ENCODE results near the gene ARPC4. TPM values are rescaled to one million over a fixed set of nuclear protein-coding genes. Genes with fewer than 3 reads are reported as not detected.

The ARPC4 gene
- polyA plus RNA-seq, 2 of the 4 experiments (the other 2 are of a cell fraction), result 140 to 298 TPM

DNA sequence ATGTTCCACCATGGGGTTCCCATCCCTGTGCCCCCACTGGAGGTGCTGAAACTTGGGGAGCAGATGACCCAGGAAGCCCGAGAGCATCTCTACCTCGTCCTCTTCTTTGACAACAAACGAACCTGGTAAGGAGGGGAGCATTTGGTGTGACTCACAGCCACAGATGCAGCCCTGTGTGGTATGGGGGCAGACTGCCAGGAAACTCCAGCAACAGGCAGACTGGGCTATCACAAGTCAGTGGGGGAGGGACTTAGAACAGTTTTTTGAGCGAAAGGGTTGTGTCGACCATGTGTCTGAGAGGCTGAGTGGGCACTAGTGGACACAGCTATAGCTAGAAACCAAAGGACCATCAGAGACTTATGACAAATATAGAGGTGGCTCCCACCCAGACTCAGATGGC, 46.6 kb upstream of the ARPC4 start (continued):
- TF ChIP-seq POLR2A (IDR thresholded peaks at IDR 0.05; ENCODE audit: low read length) (no peak), EHF (CRISPR knock-in tag; IDR thresholded peaks at IDR 0.05) (no peak), ZSCAN20 (CRISPR knock-in tag; IDR thresholded peaks at IDR 0.05) (no peak)

DNA sequence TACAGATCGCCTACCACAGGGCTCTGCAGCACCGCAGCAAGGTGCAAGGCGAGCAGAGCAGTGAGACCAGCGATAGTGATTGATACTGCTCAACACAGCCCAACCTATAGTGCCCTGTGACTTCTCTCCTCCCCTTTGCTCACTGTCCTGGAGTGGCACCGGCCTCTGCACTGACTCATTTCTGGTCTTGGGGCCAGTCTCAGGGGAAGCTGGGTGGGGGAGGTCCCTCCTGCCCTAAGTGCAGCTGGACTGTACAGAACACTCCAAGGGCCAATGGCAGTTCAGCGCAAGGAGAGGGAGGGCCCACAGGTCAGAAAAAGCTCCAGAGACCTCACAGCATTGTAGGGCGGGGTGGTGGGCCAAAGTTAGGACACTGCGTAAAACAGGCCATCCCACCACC, 45.6 kb upstream of the ARPC4 start:
- DNase-seq (ENCODE audit: low read depth in 1 of 2, low spot score in 1 of 2), result no peak
- no peak for FAIRE-seq
- Histone ChIP-seq H3K4me3 (no peak overlapping the region), H3K27ac (no peak overlapping the region), H3K4me1 (peaks cover 13% of the 10 kb centered on the region; the same call in 2 of the 3 replicates), H3K4me2 (no peak overlapping the region), H3K9me3 (no peaks in the 10 kb centered on the region)
- WGBS (ENCODE audit: missing lambda C conversion rate), result 83% methylated on average over 8 of the region's 8 CpGs
- CTCF ChIA-PET, result interaction anchor here (4.9 kb wide), 1 partner anchor 32 kb away, joined by 22 read pairs; no protein-coding TSS in a partner anchor
- POLR2A ChIA-PET, result no interaction called here
- no peak for ATAC-seq
- TF ChIP-seq, protein P1, sequence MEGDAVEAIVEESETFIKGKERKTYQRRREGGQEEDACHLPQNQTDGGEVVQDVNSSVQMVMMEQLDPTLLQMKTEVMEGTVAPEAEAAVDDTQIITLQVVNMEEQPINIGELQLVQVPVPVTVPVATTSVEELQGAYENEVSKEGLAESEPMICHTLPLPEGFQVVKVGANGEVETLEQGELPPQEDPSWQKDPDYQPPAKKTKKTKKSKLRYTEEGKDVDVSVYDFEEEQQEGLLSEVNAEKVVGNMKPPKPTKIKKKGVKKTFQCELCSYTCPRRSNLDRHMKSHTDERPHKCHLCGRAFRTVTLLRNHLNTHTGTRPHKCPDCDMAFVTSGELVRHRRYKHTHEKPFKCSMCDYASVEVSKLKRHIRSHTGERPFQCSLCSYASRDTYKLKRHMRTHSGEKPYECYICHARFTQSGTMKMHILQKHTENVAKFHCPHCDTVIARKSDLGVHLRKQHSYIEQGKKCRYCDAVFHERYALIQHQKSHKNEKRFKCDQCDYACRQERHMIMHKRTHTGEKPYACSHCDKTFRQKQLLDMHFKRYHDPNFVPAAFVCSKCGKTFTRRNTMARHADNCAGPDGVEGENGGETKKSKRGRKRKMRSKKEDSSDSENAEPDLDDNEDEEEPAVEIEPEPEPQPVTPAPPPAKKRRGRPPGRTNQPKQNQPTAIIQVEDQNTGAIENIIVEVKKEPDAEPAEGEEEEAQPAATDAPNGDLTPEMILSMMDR (IDR thresholded peaks at IDR 0.05), result no peak
- TF ChIP-seq FOXS1 (CRISPR knock-in tag; IDR thresholded peaks at IDR 0.05) (no peak), EHMT2 (IDR thresholded peaks at IDR 0.05; ENCODE audit: low read depth) (no peak), ZSCAN20 (CRISPR knock-in tag; IDR thresholded peaks at IDR 0.05) (no peak), RAD21 (conservative IDR thresholded peaks at IDR 0.05 in 1 of 2, IDR thresholded peaks at IDR 0.05 in 1 of 2) (no peak)

DNA sequence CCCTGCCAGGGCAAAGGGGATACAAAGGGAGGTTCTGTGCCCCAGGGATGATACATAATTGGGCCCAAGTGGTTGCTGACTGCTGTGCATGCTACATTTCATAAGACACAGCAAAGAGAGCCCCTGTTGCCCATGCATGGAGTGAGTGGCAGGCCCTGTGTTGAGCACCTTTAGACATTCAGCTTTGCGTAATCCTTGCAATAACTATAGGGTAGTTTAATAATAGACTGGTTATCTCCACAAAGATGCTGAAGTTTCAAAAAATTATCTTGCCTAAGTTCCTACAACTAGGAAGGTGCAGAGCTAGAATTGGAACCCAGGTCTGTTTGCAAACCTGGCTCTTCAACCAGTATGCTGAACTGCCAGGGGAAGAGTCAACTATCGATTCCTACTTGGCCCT, 44.9 kb upstream of the ARPC4 start:
- Histone ChIP-seq H3K4me2 (no peak overlapping the region), H3K4me3 (no peak overlapping the region), H3K9me3 (no peaks in the 10 kb centered on the region), H3K4me1 (peaks cover 13% of the 10 kb centered on the region; the same call in 2 of the 3 replicates), H3K27ac (no peak overlapping the region)
- ATAC-seq (no peak), FAIRE-seq (no peak), DNase-seq (ENCODE audit: low read depth in 1 of 2, low spot score in 1 of 2) (no peak)
- WGBS (ENCODE audit: missing lambda C conversion rate), result 96% methylated on average over 2 of the region's 2 CpGs
- TF ChIP-seq EHF (CRISPR knock-in tag; IDR thresholded peaks at IDR 0.05) (no peak), ZFP36 (IDR thresholded peaks at IDR 0.05; ENCODE audit: borderline replicate concordance, partially characterized antibody) (no peak), ZNF302 (CRISPR knock-in tag; IDR thresholded peaks at IDR 0.05) (no peak), KDM5A (IDR thresholded peaks at IDR 0.05) (no peak), BHLHE40 (IDR thresholded peaks at IDR 0.05; ENCODE audit: low read depth, low read length) (no peak), HOXA7 (CRISPR knock-in tag; IDR thresholded peaks at IDR 0.05) (no peak), RAD21 (conservative IDR thresholded peaks at IDR 0.05 in 1 of 2, IDR thresholded peaks at IDR 0.05 in 1 of 2) (no peak), RARB (CRISPR knock-in tag; IDR thresholded peaks at IDR 0.05) (no peak), FOXS1 (CRISPR knock-in tag; IDR thresholded peaks at IDR 0.05) (no peak)
- TF ChIP-seq, protein P2, sequence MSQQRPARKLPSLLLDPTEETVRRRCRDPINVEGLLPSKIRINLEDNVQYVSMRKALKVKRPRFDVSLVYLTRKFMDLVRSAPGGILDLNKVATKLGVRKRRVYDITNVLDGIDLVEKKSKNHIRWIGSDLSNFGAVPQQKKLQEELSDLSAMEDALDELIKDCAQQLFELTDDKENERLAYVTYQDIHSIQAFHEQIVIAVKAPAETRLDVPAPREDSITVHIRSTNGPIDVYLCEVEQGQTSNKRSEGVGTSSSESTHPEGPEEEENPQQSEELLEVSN (IDR thresholded peaks at IDR 0.05; ENCODE audit: borderline replicate concordance, low read depth), result no peak
- TF ChIP-seq, protein P3, sequence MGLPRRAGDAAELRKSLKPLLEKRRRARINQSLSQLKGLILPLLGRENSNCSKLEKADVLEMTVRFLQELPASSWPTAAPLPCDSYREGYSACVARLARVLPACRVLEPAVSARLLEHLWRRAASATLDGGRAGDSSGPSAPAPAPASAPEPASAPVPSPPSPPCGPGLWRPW (IDR thresholded peaks at IDR 0.05), result no peak
- TF ChIP-seq, protein P4, sequence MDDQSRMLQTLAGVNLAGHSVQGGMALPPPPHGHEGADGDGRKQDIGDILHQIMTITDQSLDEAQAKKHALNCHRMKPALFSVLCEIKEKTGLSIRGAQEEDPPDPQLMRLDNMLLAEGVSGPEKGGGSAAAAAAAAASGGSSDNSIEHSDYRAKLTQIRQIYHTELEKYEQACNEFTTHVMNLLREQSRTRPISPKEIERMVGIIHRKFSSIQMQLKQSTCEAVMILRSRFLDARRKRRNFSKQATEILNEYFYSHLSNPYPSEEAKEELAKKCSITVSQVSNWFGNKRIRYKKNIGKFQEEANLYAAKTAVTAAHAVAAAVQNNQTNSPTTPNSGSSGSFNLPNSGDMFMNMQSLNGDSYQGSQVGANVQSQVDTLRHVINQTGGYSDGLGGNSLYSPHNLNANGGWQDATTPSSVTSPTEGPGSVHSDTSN (IDR thresholded peaks at IDR 0.05), result no peak
- ChIA-PET CTCF (interaction anchor here (1.5 to 4.9 kb wide), 3 partner anchors 9 to 33 kb away, joined by 5 to 22 read pairs (median 17); partner anchors contain the start of gene BRPF1), POLR2A (no interaction called here)

DNA sequence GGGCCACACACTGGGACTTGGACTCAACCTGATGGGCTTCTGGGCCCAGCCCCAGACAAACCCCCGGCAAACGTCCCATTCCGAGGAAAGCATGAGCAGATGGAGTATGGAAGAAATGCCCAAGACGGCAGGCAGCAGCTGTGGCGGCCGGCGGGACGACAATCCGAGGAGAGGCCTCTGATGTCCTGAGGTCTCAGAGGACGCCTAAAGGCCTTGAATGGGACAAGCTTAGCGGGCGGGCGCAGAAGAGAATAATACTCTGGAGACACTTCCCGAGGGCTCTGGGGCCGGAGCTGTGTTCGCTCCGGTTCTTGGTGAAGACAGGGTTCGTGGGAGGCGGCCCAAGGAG, 43.6 kb upstream of the ARPC4 start:
- Histone ChIP-seq H3K4me3 (peak overlapping the region; percentile 72), H3K27ac (peak overlapping the region; percentile 95 to 97), H3K4me1 (peaks cover 13% of the 10 kb centered on the region; the same call in 2 of the 3 replicates), H3K9me3 (no peaks in the 10 kb centered on the region), H3K4me2 (peak overlapping the region; percentile 91)
- DNase-seq (ENCODE audit: low read depth in 1 of 2, low spot score in 1 of 2), result peak in 1 of 2 experiments; percentile 26
- FAIRE-seq, result no peak
- POLR2A ChIA-PET, result interaction anchor here (0.8 to 1.9 kb wide), 7 partner anchors 12 to 386 kb away, joined by 3 to 17 read pairs (median 4); partner anchors contain the start of genes ARPC4, BRPF1, CAMK1 and MTMR14
- WGBS (ENCODE audit: missing lambda C conversion rate), result 9% methylated on average over 9 of the region's 19 CpGs
- no peak for TF ChIP-seq EP300 (IDR thresholded peaks at IDR 0.05)
- no peak for TF ChIP-seq TFCP2L1 (CRISPR knock-in tag; IDR thresholded peaks at IDR 0.05)
- TF ChIP-seq, protein P5, sequence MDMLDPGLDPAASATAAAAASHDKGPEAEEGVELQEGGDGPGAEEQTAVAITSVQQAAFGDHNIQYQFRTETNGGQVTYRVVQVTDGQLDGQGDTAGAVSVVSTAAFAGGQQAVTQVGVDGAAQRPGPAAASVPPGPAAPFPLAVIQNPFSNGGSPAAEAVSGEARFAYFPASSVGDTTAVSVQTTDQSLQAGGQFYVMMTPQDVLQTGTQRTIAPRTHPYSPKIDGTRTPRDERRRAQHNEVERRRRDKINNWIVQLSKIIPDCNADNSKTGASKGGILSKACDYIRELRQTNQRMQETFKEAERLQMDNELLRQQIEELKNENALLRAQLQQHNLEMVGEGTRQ (IDR thresholded peaks at IDR 0.05), result no peak
- no peak for TF ChIP-seq FOXS1 (CRISPR knock-in tag; IDR thresholded peaks at IDR 0.05)
- no peak for TF ChIP-seq JUNB (IDR thresholded peaks at IDR 0.05)
- no peak for TF ChIP-seq CBX8 (IDR thresholded peaks at IDR 0.05)
- TF ChIP-seq CHD2 (IDR thresholded peaks at IDR 0.05; ENCODE audit: low read length, partially characterized antibody), result no peak
- TF ChIP-seq, protein P1 (IDR thresholded peaks at IDR 0.05), result no peak
- CTCF ChIA-PET, result interaction anchor here (0.8 to 4.9 kb wide), 11 partner anchors 10 to 396 kb away, joined by 3 to 22 read pairs (median 4); partner anchors contain the start of genes BRPF1 and CAMK1
- ATAC-seq, result peak; percentile 58 to 61

All from A549 (cell line).